ENCODE measurements around the gene MINK1. TPM values are rescaled to one million over a fixed set of nuclear protein-coding genes. Genes with fewer than 3 reads are reported as not detected.

The MINK1 gene
- total and polyA plus RNA-seq, 2 of the 13 experiments (the other 11 are each of a cell fraction or from before 2014, with no cell fraction given), result 17.2 to 63.9 TPM

DNA sequence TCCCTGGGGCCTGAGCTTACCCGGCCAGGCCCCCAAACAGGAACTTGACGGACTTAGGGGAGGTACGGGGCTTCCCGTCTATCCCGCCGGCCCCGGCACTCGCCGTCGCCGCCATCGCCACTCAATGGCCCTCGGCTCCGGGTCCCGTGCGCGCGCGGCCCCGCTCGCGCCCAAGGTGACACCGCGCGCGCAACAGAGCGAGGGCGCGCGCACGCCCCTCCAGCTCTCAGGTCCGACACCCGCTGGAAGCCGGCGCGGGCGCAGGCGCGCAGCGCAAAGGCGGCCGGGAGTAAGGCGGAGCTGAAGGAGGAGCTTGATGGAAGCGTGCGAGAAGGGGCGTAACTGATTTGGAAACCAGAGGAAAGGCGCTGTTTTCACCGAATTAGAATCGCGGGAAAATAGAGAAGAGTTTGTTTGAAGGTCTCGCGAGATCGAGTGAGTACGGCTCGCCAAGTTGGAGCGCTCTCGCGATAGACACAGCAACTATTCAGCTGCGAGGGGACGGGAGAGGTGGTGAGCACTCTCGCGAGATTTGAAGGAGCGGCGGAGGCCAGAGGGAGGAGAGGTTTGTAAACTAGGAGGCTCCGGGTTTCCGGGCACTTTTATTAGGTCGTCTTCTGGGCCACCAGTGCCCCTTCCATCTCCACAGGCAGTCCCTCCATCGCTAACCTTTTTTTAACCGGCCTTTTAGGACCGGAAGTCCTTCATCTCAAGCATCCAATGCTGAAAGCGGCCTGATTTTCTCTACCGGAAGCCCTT is 106.8 kb downstream of the MINK1 start, which contains the start of the genes RNF167 and SLC25A11 (continued):
- TF ChIP-seq, protein P1, sequence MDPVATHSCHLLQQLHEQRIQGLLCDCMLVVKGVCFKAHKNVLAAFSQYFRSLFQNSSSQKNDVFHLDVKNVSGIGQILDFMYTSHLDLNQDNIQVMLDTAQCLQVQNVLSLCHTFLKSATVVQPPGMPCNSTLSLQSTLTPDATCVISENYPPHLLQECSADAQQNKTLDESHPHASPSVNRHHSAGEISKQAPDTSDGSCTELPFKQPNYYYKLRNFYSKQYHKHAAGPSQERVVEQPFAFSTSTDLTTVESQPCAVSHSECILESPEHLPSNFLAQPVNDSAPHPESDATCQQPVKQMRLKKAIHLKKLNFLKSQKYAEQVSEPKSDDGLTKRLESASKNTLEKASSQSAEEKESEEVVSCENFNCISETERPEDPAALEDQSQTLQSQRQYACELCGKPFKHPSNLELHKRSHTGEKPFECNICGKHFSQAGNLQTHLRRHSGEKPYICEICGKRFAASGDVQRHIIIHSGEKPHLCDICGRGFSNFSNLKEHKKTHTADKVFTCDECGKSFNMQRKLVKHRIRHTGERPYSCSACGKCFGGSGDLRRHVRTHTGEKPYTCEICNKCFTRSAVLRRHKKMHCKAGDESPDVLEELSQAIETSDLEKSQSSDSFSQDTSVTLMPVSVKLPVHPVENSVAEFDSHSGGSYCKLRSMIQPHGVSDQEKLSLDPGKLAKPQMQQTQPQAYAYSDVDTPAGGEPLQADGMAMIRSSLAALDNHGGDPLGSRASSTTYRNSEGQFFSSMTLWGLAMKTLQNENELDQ (CRISPR knock-in tag; IDR thresholded peaks at IDR 0.05; ENCODE audit: borderline replicate concordance), result no peak
- TF ChIP-seq SOX6 (IDR thresholded peaks at IDR 0.05) (no peak), SOX6 (CRISPR knock-in tag; IDR thresholded peaks at IDR 0.05) (no peak), ZNF607 (CRISPR knock-in tag; IDR thresholded peaks at IDR 0.05; ENCODE audit: borderline replicate concordance) (0 out of 2 replicates have a peak, but pooled peaks have one; percentile 18), ZC3H4 (CRISPR knock-in tag; IDR thresholded peaks at IDR 0.05; ENCODE audit: borderline replicate concordance) (no peak), HIVEP1 (CRISPR knock-in tag; IDR thresholded peaks at IDR 0.05) (no peak), ZBTB3 (CRISPR knock-in tag; IDR thresholded peaks at IDR 0.05; ENCODE audit: borderline replicate concordance, low read depth) (no peak), ZNF207 (IDR thresholded peaks at IDR 0.05; ENCODE audit: borderline replicate concordance) (no peak), ZNF251 (CRISPR knock-in tag; IDR thresholded peaks at IDR 0.05) (no peak), ASH2L (IDR thresholded peaks at IDR 0.05; ENCODE audit: insufficient read length, low read depth, low read length) (peak; percentile 68), ZKSCAN8 (CRISPR knock-in tag; IDR thresholded peaks at IDR 0.05; ENCODE audit: borderline replicate concordance) (no peak)
- TF ChIP-seq, protein P2, sequence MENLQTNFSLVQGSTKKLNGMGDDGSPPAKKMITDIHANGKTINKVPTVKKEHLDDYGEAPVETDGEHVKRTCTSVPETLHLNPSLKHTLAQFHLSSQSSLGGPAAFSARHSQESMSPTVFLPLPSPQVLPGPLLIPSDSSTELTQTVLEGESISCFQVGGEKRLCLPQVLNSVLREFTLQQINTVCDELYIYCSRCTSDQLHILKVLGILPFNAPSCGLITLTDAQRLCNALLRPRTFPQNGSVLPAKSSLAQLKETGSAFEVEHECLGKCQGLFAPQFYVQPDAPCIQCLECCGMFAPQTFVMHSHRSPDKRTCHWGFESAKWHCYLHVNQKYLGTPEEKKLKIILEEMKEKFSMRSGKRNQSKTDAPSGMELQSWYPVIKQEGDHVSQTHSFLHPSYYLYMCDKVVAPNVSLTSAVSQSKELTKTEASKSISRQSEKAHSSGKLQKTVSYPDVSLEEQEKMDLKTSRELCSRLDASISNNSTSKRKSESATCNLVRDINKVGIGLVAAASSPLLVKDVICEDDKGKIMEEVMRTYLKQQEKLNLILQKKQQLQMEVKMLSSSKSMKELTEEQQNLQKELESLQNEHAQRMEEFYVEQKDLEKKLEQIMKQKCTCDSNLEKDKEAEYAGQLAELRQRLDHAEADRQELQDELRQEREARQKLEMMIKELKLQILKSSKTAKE (CRISPR knock-in tag; IDR thresholded peaks at IDR 0.05; ENCODE audit: borderline replicate concordance), result no peak
- TF ChIP-seq, protein P3, sequence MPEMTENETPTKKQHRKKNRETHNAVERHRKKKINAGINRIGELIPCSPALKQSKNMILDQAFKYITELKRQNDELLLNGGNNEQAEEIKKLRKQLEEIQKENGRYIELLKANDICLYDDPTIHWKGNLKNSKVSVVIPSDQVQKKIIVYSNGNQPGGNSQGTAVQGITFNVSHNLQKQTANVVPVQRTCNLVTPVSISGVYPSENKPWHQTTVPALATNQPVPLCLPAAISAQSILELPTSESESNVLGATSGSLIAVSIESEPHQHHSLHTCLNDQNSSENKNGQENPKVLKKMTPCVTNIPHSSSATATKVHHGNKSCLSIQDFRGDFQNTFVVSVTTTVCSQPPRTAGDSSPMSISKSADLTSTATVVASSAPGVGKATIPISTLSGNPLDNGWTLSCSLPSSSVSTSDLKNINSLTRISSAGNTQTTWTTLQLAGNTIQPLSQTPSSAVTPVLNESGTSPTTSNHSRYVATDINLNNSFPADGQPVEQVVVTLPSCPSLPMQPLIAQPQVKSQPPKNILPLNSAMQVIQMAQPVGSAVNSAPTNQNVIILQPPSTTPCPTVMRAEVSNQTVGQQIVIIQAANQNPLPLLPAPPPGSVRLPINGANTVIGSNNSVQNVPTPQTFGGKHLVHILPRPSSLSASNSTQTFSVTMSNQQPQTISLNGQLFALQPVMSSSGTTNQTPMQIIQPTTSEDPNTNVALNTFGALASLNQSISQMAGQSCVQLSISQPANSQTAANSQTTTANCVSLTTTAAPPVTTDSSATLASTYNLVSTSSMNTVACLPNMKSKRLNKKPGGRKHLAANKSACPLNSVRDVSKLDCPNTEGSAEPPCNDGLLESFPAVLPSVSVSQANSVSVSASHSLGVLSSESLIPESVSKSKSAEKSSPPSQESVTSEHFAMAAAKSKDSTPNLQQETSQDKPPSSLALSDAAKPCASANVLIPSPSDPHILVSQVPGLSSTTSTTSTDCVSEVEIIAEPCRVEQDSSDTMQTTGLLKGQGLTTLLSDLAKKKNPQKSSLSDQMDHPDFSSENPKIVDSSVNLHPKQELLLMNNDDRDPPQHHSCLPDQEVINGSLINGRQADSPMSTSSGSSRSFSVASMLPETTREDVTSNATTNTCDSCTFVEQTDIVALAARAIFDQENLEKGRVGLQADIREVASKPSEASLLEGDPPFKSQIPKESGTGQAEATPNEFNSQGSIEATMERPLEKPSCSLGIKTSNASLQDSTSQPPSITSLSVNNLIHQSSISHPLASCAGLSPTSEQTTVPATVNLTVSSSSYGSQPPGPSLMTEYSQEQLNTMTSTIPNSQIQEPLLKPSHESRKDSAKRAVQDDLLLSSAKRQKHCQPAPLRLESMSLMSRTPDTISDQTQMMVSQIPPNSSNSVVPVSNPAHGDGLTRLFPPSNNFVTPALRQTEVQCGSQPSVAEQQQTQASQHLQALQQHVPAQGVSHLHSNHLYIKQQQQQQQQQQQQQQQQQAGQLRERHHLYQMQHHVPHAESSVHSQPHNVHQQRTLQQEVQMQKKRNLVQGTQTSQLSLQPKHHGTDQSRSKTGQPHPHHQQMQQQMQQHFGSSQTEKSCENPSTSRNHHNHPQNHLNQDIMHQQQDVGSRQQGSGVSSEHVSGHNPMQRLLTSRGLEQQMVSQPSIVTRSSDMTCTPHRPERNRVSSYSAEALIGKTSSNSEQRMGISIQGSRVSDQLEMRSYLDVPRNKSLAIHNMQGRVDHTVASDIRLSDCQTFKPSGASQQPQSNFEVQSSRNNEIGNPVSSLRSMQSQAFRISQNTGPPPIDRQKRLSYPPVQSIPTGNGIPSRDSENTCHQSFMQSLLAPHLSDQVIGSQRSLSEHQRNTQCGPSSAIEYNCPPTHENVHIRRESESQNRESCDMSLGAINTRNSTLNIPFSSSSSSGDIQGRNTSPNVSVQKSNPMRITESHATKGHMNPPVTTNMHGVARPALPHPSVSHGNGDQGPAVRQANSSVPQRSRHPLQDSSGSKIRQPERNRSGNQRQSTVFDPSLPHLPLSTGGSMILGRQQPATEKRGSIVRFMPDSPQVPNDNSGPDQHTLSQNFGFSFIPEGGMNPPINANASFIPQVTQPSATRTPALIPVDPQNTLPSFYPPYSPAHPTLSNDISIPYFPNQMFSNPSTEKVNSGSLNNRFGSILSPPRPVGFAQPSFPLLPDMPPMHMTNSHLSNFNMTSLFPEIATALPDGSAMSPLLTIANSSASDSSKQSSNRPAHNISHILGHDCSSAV (CRISPR knock-in tag; IDR thresholded peaks at IDR 0.05; ENCODE audit: borderline replicate concordance), result no peak
